ENCODE data around the gene GRAMD1C. TPM values are rescaled to one million over a fixed set of nuclear protein-coding genes. Genes with fewer than 3 reads are reported as not detected.

Gene GRAMD1C
- total and polyA plus RNA-seq, 2 donors (not counting 3 experiments of a cell fraction or from before 2014, with no cell fraction given): 7.0 to 24.0 TPM

- FAIRE-seq (no peak), DNase-seq (ENCODE audit: low read depth, low spot score) (no peak)
- H2AFZ ChIP-seq (ENCODE audit: low read depth, low read length): no peak overlapping the region
- no peak overlapping the region for H3K4me2 ChIP-seq (ENCODE audit: insufficient read depth, low read length)
- H3K27me3 ChIP-seq (ENCODE audit: control insufficient read depth in 2 of 2, insufficient read depth in 2 of 2, low read length in 2 of 2): no peaks in the 10 kb centered on the region
- H3K4me1 ChIP-seq (ENCODE audit: control insufficient read depth, extremely low read depth, insufficient read depth, low read length): peaks cover 19% of the 10 kb centered on the region
- ChIA-PET CTCF (interaction anchor here (1.1 to 1.6 kb wide), 3 partner anchors 12 to 59 kb away, joined by 3 to 8 read pairs (median 7); no protein-coding TSS in a partner anchor), POLR2A (no interaction called here)
- peaks cover 5% of the 10 kb centered on the region in 2 experiments for H3K36me3 ChIP-seq (ENCODE audit: control insufficient read depth in 2 of 2, extremely low read depth in 1 of 2, insufficient read depth in 2 of 2, low read length in 2 of 2)
- dilution Hi-C loops (cut with MboI; ENCODE audit: extremely low pct_ligation_motif_present, low sequenced_read_pairs): no loop called here
- intact Hi-C loops (cut with micrococcal nuclease): no loop called here
- TF ChIP-seq MYC (IDR thresholded peaks at IDR 0.05; ENCODE audit: low read depth, low read length) (no peak), MAX (IDR thresholded peaks at IDR 0.05; ENCODE audit: insufficient read depth, insufficient read length) (no peak), FOS (IDR thresholded peaks at IDR 0.05; ENCODE audit: borderline replicate concordance, insufficient read depth, low read length) (no peak), EZH2 (IDR thresholded peaks at IDR 0.05; ENCODE audit: borderline replicate concordance, low read depth, low read length, severe bottlenecking) (no peak), POLR2A (IDR thresholded peaks at IDR 0.05; ENCODE audit: low read depth, low read length) (no peak), POLR2AphosphoS5 (IDR thresholded peaks at IDR 0.05; ENCODE audit: insufficient read depth, low read depth, low read length) (no peak)
- no peak overlapping the region for H3K4me3 ChIP-seq (replicated peaks in 1 of 3; ENCODE audit: insufficient read depth in 1 of 3, low read depth in 1 of 3, low read length in 3 of 3)
- H3K9ac ChIP-seq (replicated peaks; ENCODE audit: extremely low read depth, insufficient read depth, low read length): no peak overlapping the region
- H3K9me3 ChIP-seq (replicated peaks; ENCODE audit: control insufficient read depth, insufficient read depth, low read length): no peaks in the 10 kb centered on the region
- H3K79me2 ChIP-seq (ENCODE audit: control insufficient read depth, insufficient read depth, low read length): no peaks in the 10 kb centered on the region
- H3K27ac ChIP-seq (ENCODE audit: insufficient read depth, low read depth, low read length): no peak overlapping the region
- no peaks in the 10 kb centered on the region for H4K20me1 ChIP-seq (replicated peaks; ENCODE audit: control insufficient read depth, extremely low read depth, insufficient read depth, low read length)
- H3K9me1 ChIP-seq (replicated peaks; ENCODE audit: control insufficient read depth, extremely low read depth, insufficient read depth, low read length): no peaks in the 10 kb centered on the region
- BruUV-seq (replicated peaks): no TSS peak
Observed at GRCh38 chr3:113795693-113796092, 42.9 kb upstream of the GRAMD1C start.

- intact Hi-C loops (cut with micrococcal nuclease): no loop called here
- Histone ChIP-seq H3K79me2 (ENCODE audit: control insufficient read depth, insufficient read depth, low read length) (no peaks in the 10 kb centered on the region), H3K9ac (replicated peaks; ENCODE audit: extremely low read depth, insufficient read depth, low read length) (no peak overlapping the region), H4K20me1 (replicated peaks; ENCODE audit: control insufficient read depth, extremely low read depth, insufficient read depth, low read length) (no peaks in the 10 kb centered on the region), H3K9me1 (replicated peaks; ENCODE audit: control insufficient read depth, extremely low read depth, insufficient read depth, low read length) (no peaks in the 10 kb centered on the region), H3K27ac (ENCODE audit: insufficient read depth, low read depth, low read length) (no peak overlapping the region), H2AFZ (ENCODE audit: low read depth, low read length) (no peak overlapping the region), H3K9me3 (replicated peaks; ENCODE audit: control insufficient read depth, insufficient read depth, low read length) (no peaks in the 10 kb centered on the region), H3K4me3 (replicated peaks in 1 of 3; ENCODE audit: insufficient read depth in 1 of 3, low read depth in 1 of 3, low read length in 3 of 3) (no peak overlapping the region), H3K36me3 (ENCODE audit: control insufficient read depth in 2 of 2, extremely low read depth in 1 of 2, insufficient read depth in 2 of 2, low read length in 2 of 2) (peaks cover 6 to 9% of the 10 kb centered on the region in 2 experiments), H3K4me2 (ENCODE audit: insufficient read depth, low read length) (no peak overlapping the region), H3K4me1 (ENCODE audit: control insufficient read depth, extremely low read depth, insufficient read depth, low read length) (peaks cover 34% of the 10 kb centered on the region), H3K27me3 (ENCODE audit: control insufficient read depth in 2 of 2, insufficient read depth in 2 of 2, low read length in 2 of 2) (no peaks in the 10 kb centered on the region)
- dilution Hi-C loops (cut with MboI; ENCODE audit: extremely low pct_ligation_motif_present, low sequenced_read_pairs): no loop called here
- ChIA-PET POLR2A (no interaction called here), CTCF (interaction anchor here (1.1 to 1.7 kb wide), 5 partner anchors 12 to 41 kb away, joined by 3 to 12 read pairs (median 5); partner anchors contain the start of gene GRAMD1C)
- DNase-seq (ENCODE audit: low read depth, low spot score) (no peak), FAIRE-seq (no peak)
- TF ChIP-seq FOS (IDR thresholded peaks at IDR 0.05; ENCODE audit: borderline replicate concordance, insufficient read depth, low read length): no peak
- TF ChIP-seq POLR2A (IDR thresholded peaks at IDR 0.05; ENCODE audit: low read depth, low read length): no peak
- no peak for TF ChIP-seq JUN (IDR thresholded peaks at IDR 0.05; ENCODE audit: borderline replicate concordance, insufficient read depth, insufficient read length, low read depth)
- no peak for TF ChIP-seq MAX (IDR thresholded peaks at IDR 0.05; ENCODE audit: insufficient read depth, insufficient read length)
- no peak for TF ChIP-seq POLR2AphosphoS5 (IDR thresholded peaks at IDR 0.05; ENCODE audit: insufficient read depth, low read depth, low read length)
- no peak for TF ChIP-seq CTCF (IDR thresholded peaks at IDR 0.05; ENCODE audit: extremely low read depth in 1 of 2, insufficient read depth in 1 of 2, low read depth in 1 of 2, low read length in 2 of 2)
- TF ChIP-seq MYC (IDR thresholded peaks at IDR 0.05; ENCODE audit: low read depth, low read length): no peak
- TF ChIP-seq GATA2 (IDR thresholded peaks at IDR 0.05; ENCODE audit: insufficient read depth, insufficient read length, low read depth, low read length): no peak
- TF ChIP-seq EZH2 (IDR thresholded peaks at IDR 0.05; ENCODE audit: borderline replicate concordance, low read depth, low read length, severe bottlenecking): no peak
- no TSS peak for BruUV-seq (replicated peaks)
Observed at GRCh38 chr3:113802795-113803455, 35.7 kb upstream of the GRAMD1C start.

All from endothelial cell of umbilical vein (primary cell).